IMR-90 (cell line): ENCODE measurements around the gene STEEP1. TPM values are rescaled to one million over a fixed set of nuclear protein-coding genes. Genes with fewer than 3 reads are reported as not detected.
A peak's percentile ranks its signal among the peaks of the same experiment; 100 is the strongest.

ENCODE experiments used
- ATAC-seq: fragments of 200-7000 bp; cut with Tn5 transposase; 2 replicates; pipeline ENCODE4 v1.9.1; 2020; ENCODE audit warnings: low read depth, mild to moderate bottlenecking, moderate library complexity
- BruUV-seq: library from RNA; stranded (reverse); fragments of 400-500 nt; replicated peaks from 2 replicates; lab custom pipeline; 2021; lab: Mats Ljungman, UMichigan
- CTCF ChIA-PET: fragments of 300-600 bp; formaldehyde crosslinking; extraction: SDS; loops from one replicate; lab custom pipeline; 2021; ENCODE audit warnings: antibody characterized with exemption; lab: Yijun Ruan, JAX
- POLR2A ChIA-PET: fragments of 300-600 bp; sonication (Branson Sonifier 250); formaldehyde crosslinking; loops from one replicate; lab custom pipeline; 2022; ENCODE audit warnings: antibody characterized with exemption; ENCODE audit not compliant: unreplicated experiment; lab: Charles Lee
- DNase-seq: peaks from one replicate; pipeline ENCODE4 v3.0.0; 2013
- H2AFZ ChIP-seq: replicated peaks from 2 replicates; pipeline ENCODE3; 2013; ENCODE audit warnings: low read length, mild to moderate bottlenecking; ENCODE audit not compliant: poor library complexity
- H2AK5ac ChIP-seq: 2 replicates; pipeline ENCODE4 v1.6.1; 2013; ENCODE audit warnings: low read depth, low read length, inconsistent platforms
- H2AK9ac ChIP-seq: replicated peaks from 2 replicates; pipeline ENCODE3; 2013; ENCODE audit warnings: mild to moderate bottlenecking, low read depth, low read length, moderate library complexity; ENCODE audit not compliant: poor library complexity
- H2BK120ac ChIP-seq: 2 replicates; pipeline ENCODE4 v1.6.1; 2013; ENCODE audit warnings: low read depth, low read length, inconsistent platforms
- H2BK15ac ChIP-seq: 3 replicates; pipeline ENCODE4 v1.6.1; 2013; ENCODE audit warnings: low read depth, low read length, inconsistent platforms
- H2BK20ac ChIP-seq: 2 replicates; pipeline ENCODE4 v1.6.1; 2013; ENCODE audit warnings: low read depth, mild to moderate bottlenecking, inconsistent platforms, low read length, moderate library complexity
- H2BK5ac ChIP-seq: 2 replicates; pipeline ENCODE4 v1.6.1; 2013; ENCODE audit warnings: mild to moderate bottlenecking, low read depth, low read length, inconsistent platforms; ENCODE audit not compliant: poor library complexity, severe bottlenecking
- H3K14ac ChIP-seq: replicated peaks from 2 replicates; pipeline ENCODE4 v1.6.1; 2013; ENCODE audit warnings: low read depth, low read length, inconsistent platforms
- H3K18ac ChIP-seq: 2 replicates; pipeline ENCODE4 v1.6.1; 2013; ENCODE audit warnings: low read depth, low read length, control low read depth
- H3K23ac ChIP-seq: 2 replicates; pipeline ENCODE4 v1.6.1; 2013; ENCODE audit warnings: low read depth, low read length, inconsistent platforms
- H3K27ac ChIP-seq: 2 replicates; pipeline ENCODE4 v1.5.1; 2013; ENCODE audit warnings: mild to moderate bottlenecking, control low read depth, low read length; ENCODE audit not compliant: insufficient read depth
- H3K27me3 ChIP-seq: 2 replicates; pipeline ENCODE4 v1.6.1; 2013; ENCODE audit warnings: low read length; ENCODE audit not compliant: control insufficient read depth, insufficient read depth
- H3K36me3 ChIP-seq: 2 replicates; pipeline ENCODE4 v1.6.1; 2013; ENCODE audit warnings: low read length, mixed read lengths; ENCODE audit not compliant: control insufficient read depth, insufficient read depth
- H3K4ac ChIP-seq: 2 replicates; pipeline ENCODE4 v1.6.1; 2013; ENCODE audit warnings: low read depth, low read length, inconsistent platforms
- H3K4me1 ChIP-seq: 2 replicates; pipeline ENCODE4 v1.6.1; 2013; ENCODE audit warnings: low read length, mixed read lengths; ENCODE audit not compliant: control insufficient read depth, insufficient read depth
- H3K4me2 ChIP-seq: 2 replicates; pipeline ENCODE4 v1.6.1; 2013; ENCODE audit warnings: low read depth, mild to moderate bottlenecking, control low read depth, low read length, moderate library complexity
- H3K4me3 ChIP-seq: 2 replicates; pipeline ENCODE4 v1.5.1; 2013; ENCODE audit warnings: low read depth, mild to moderate bottlenecking, control low read depth, low read length, moderate library complexity; ENCODE audit not compliant: insufficient read depth
- H3K56ac ChIP-seq: 2 replicates; pipeline ENCODE4 v1.6.1; 2013; ENCODE audit warnings: low read length, inconsistent platforms; ENCODE audit not compliant: insufficient read depth; ENCODE audit errors: extremely low read depth
- H3K79me1 ChIP-seq, 2 experiments: 2 replicates each; pipeline ENCODE4 v1.6.1; 2013; ENCODE audit warnings: low read length in 2 of 2, inconsistent platforms in 1 of 2, low read depth in 1 of 2
- H3K9ac ChIP-seq: 2 replicates; pipeline ENCODE4 v1.6.1; 2013; ENCODE audit warnings: low read depth, low read length, control low read depth
- H3K9me1 ChIP-seq: 2 replicates; pipeline ENCODE4 v1.6.1; 2013; ENCODE audit warnings: low read length, inconsistent platforms; ENCODE audit not compliant: insufficient read depth
- H3K9me3 ChIP-seq: 2 replicates; pipeline ENCODE4 v1.6.1; 2013; ENCODE audit warnings: low read length; ENCODE audit not compliant: control insufficient read depth, insufficient read depth
- H4K20me1 ChIP-seq: 2 replicates; pipeline ENCODE4 v1.6.1; 2013; ENCODE audit warnings: low read length, inconsistent platforms; ENCODE audit not compliant: insufficient read depth
- H4K5ac ChIP-seq: 2 replicates; pipeline ENCODE4 v1.6.1; 2013; ENCODE audit warnings: mild to moderate bottlenecking, low read depth, low read length, control low read depth
- H4K8ac ChIP-seq, 2 experiments: 2 replicates each; pipeline ENCODE4 v1.6.1; 2013; ENCODE audit warnings: low read depth in 2 of 2, low read length in 2 of 2, control low read depth in 1 of 2, inconsistent platforms in 1 of 2
- H4K91ac ChIP-seq: 2 replicates; pipeline ENCODE4 v1.6.1; 2013; ENCODE audit warnings: low read depth, low read length, inconsistent platforms; ENCODE audit not compliant: insufficient read depth
- CTCF ChIP-seq: conservative IDR thresholded peaks from 2 replicates; pipeline ENCODE4 v1.5.1; 2012; ENCODE audit warnings: mild to moderate bottlenecking, low read depth, low read length, improper control_type of control experiment
- MXI1 ChIP-seq: IDR thresholded peaks from 2 replicates; pipeline ENCODE4 v1.6.1; 2012; ENCODE audit warnings: low read depth, mild to moderate bottlenecking, low read length, moderate library complexity, borderline replicate concordance
- RAD21 ChIP-seq: IDR thresholded peaks from 2 replicates; pipeline ENCODE4 v1.6.1; 2012; ENCODE audit warnings: low read length, improper control_type of control experiment
- SMC3 ChIP-seq: fragments of 150-350 bp; IDR thresholded peaks from 2 replicates; pipeline ENCODE4 v1.6.1; 2016; ENCODE audit warnings: low read depth, mild to moderate bottlenecking, antibody characterized with exemption, low read length, moderate library complexity
- WGBS, 2 experiments: methylation state at CpG; one replicate each; pipeline versions ENCODE4 v1.1.5 to v1.1.7; 2013; ENCODE audit warnings: missing lambda C conversion rate in 2 of 2; ENCODE audit not compliant: insufficient read length in 1 of 2; ENCODE audit errors: extremely low coverage in 2 of 2; 5-methylcytosine and 5-hydroxymethylcytosine counted together
- dilution Hi-C: fragments of 300-500 bp; cut with HindIII; formaldehyde crosslinking; loops from one replicate; pipeline ENCODE4 v1.14.3; 2018; ENCODE audit warnings: low sequenced_read_pairs; ENCODE audit not compliant: unreplicated experiment
- in situ Hi-C: fragments of 300-500 bp; cut with MboI; formaldehyde crosslinking; loops from 3 replicates; pipeline ENCODE4 v1.14.3; 2019; ENCODE audit warnings: low sequenced_read_pairs, inconsistent platforms, mixed read lengths
- intact Hi-C: fragments of 100-400 bp; cut with micrococcal nuclease; formaldehyde crosslinking; loops from 2 replicates; pipeline ENCODE4 v1.10.0; 2022
- polyA plus RNA-seq, 3 experiments: library from polyadenylated mRNA; depleted of rRNA; stranded (reverse); fragments of >200 nt; gene quantifications; 2 replicates each; pipeline ENCODE4 v1.2.3, GENCODE V29; 2012; ENCODE audit warnings: low replicate concordance in 1 of 3
- total RNA-seq: library from RNA; depleted of rRNA; stranded (reverse); fragments of >200 nt; gene quantifications from 2 replicates; pipeline ENCODE4 v1.2.3, GENCODE V29; 2012

Gene STEEP1
- total and polyA plus RNA-seq, 2 of the 4 experiments (the other 2 are of a cell fraction), result 16.7 to 33.2 TPM

GRCh38 chrX:119512146-119512800, 52.9 kb downstream of the STEEP1 start:
- TF ChIP-seq MXI1 (no peak), CTCF (peak; percentile 80), RAD21 (peak; percentile 89), SMC3 (peak; percentile 76)
- dilution Hi-C loops (no loop called here), in situ Hi-C loops (loop anchor here (25.0 kb wide), 1 partner anchor 225 kb away; no protein-coding TSS in a partner anchor), intact Hi-C loops (loop anchor here (1.0 to 10.0 kb wide), 3 partner anchors 24 to 373 kb away; no protein-coding TSS in a partner anchor)
- no peak overlapping the region for H3K23ac ChIP-seq
- H4K20me1 ChIP-seq, result no peaks in the 10 kb centered on the region
- no peak overlapping the region for H2AK5ac ChIP-seq
- H4K8ac ChIP-seq, result no peak overlapping the region
- H3K36me3 ChIP-seq, result no peaks in the 10 kb centered on the region
- ATAC-seq (peak; percentile 98), DNase-seq (peak; percentile 66)
- no peak overlapping the region for H2BK20ac ChIP-seq
- H3K4me2 ChIP-seq, result no peak overlapping the region
- POLR2A ChIA-PET, result no interaction called here
- H3K79me1 ChIP-seq, result no peaks in the 10 kb centered on the region
- H3K56ac ChIP-seq, result no peak overlapping the region
- no peak overlapping the region for H3K4me3 ChIP-seq
- H3K4ac ChIP-seq, result no peak overlapping the region
- no peak overlapping the region for H2BK15ac ChIP-seq
- H3K14ac ChIP-seq, result no peak overlapping the region
- 40% methylated on average over 1 of the region's 14 CpGs; no CpG with 5 or more reads in 1 of the 2 experiments for WGBS, 2 experiments
- no peaks in the 10 kb centered on the region for H3K9me3 ChIP-seq
- no peak overlapping the region for H4K91ac ChIP-seq
- H2BK120ac ChIP-seq, result no peak overlapping the region
- no peaks in the 10 kb centered on the region for H3K27me3 ChIP-seq
- H2BK5ac ChIP-seq, result no peak overlapping the region
- peak overlapping the region; percentile 60 for H2AFZ ChIP-seq
- no peak overlapping the region for H4K5ac ChIP-seq
- CTCF ChIA-PET, result interaction anchor here (0.5 to 1.7 kb wide), 13 partner anchors 9 to 402 kb away, joined by 3 to 33 read pairs (median 5); no protein-coding TSS in a partner anchor
- H3K4me1 ChIP-seq, result no peaks in the 10 kb centered on the region
- BruUV-seq, result no TSS peak
- no peak overlapping the region for H3K9ac ChIP-seq
- H3K9me1 ChIP-seq, result no peaks in the 10 kb centered on the region
- no peak overlapping the region for H3K18ac ChIP-seq
- H3K27ac ChIP-seq, result no peak overlapping the region
- no peak overlapping the region for H2AK9ac ChIP-seq
